NOMO-1 treated with dmso at 0.1 percent for 144 hours (cell line): ENCODE measurements around the gene GLT8D2.

Experiments
- DNase-seq: peaks from one replicate; lab custom pipeline; 2025; ENCODE audit not compliant: unreplicated experiment; lab: John Stamatoyannopoulos, UW

GLT8D2 gene

DNA sequence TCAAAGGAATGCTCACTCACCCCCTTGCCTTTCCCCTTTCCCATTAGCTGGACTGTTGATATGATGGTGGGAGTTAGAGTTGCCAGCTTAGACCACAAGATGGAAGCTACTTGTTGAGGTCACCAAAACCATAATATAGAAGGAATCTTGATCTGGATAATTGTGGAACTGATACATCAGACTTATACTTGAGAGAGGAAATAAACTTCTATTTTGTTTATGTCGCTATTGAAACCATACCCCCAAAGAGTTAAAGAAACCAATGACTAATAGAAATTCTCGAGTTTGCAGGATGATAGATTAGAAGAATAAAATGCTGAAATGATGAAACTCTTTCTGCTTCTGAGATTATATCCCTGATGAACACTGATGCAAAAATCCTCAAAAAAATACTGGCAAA is 46.4 kb downstream of the GLT8D2 start:
- no peak for DNase-seq

DNA sequence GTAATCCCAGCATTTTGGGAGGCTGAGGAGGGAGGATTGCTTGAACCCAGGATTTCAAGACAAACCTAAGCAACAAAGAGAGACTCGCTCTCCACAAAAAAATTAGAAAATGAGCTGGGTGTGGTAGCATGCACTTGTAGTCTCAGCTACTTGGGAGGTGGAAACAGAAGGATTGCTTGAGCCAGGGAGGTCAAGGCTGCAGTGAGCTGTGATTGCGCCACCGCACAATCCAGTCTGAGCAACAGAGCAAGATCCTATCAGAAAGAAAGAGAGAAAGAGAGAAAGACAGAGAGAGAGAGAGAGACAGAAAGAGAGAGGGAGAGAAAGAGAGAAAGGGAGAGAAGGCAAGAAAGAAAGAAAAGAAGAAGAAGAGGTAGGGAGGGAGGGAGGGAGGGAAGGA is 47.3 kb downstream of the GLT8D2 start:
- no peak for DNase-seq

DNA sequence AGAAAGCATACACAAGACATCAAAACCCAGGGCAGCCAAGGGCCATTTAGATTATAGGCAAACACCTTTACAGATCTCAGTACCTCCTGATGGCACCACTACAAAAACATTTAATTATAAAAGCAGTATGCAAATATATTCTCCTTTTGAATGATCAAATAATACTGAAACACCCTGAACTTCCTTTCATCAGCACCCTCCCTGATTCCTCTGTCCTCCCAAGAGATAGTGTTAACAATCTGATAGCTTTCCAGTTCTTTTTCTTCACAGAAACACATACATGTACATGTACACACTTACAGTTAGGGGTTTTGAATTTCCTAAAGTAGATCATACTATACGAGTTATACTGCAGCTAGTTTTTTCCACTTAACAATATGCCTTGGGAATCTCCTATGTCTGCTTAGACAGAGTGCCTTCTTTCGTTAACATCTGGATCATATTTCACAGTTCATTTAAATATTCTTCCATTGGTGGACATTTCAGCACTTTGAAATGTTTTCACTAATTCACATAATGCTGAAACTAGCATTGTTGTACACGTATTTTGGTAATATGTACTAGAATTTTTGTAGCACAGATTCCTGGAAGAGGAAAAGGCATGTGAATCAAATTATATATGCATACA is 49.1 kb downstream of the GLT8D2 start:
- no peak for DNase-seq

DNA sequence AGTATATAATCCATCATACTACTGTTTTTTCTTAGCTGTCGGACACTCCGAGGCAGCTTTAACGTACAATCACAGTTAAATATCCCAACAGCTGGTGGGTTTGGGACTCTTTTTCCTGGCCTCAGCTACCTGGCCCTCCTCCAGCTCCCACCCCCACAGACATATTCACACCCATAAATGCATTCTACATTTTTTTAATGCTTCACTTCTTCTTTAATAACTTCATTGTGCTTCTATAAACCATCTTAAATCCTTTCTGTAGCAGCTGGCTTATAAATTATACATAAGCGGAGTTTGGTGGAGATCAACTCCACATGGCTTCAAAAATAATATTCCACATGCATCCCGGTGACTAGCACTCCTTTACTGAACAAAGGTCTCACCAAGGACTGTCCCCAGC is 51.0 kb downstream of the GLT8D2 start:
- DNase-seq = no peak

DNA sequence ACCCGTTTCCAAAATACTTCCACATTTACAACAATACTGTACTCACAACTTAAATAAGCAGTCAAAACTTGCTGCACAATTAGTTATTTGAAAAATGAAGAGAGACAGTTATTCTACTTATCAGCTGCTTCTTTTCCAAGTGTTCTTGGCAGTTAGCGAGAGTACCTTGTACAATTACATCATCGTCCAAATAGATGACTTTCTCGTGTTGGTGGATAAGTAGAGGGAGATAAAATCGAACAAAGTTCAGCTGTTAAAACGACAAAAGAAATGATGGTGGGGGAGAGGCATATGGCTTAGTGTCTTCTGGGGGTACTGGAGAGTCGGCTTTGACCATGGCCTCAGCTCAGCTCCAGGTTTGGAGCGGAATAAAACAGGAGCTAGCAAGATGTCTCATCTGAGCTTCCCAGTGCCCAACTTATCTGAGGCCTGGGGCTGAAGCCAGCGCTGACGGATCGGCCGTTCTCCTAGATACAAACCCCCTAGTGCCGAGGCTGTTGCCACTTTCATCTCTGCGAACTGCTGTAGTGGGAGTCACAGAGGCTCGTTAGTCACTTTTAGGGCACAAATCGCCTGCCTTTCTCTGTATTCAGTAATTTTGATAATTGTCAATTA is 52.6 kb downstream of the GLT8D2 start:
- DNase-seq = no peak

DNA sequence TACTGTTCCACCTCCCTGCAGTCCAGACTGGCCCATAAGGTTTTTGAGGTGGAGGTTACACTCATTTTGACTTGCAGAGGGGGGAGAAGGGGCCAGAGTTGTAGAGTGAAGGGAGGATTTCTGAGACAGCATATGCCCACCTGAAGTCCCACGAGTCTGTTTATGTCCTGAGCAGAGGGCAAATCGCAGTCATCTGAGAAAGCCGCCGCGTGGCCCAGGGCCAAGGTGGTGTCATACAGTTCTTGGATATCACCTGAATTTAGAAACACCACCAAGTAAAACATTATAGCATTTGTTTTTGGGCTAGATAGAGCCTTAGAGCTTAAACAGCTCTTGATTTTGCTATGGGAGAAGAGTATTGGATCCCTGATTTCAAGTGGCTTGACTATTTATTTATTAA is 53.4 kb downstream of the GLT8D2 start:
- no peak for DNase-seq

DNA sequence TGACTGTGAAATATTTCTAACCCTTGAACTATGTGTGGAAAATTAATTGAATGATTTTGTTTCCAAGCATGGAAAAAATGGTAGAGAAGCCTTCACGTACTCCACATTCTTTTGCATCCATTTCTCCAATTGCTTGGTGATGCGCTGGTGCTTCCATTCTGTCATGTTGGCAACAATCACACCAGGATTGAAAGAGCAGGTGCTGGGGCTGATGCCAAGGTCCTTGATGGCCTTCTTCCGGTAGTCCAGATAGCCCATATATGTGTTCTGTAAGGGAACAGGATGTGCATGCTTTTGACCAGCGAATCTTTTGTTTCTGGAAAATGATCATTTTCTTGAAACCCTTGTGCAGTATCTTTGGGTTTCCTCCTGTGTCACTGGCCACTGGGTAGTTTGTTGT is 55.8 kb downstream of the GLT8D2 start:
- no peak for DNase-seq

DNA sequence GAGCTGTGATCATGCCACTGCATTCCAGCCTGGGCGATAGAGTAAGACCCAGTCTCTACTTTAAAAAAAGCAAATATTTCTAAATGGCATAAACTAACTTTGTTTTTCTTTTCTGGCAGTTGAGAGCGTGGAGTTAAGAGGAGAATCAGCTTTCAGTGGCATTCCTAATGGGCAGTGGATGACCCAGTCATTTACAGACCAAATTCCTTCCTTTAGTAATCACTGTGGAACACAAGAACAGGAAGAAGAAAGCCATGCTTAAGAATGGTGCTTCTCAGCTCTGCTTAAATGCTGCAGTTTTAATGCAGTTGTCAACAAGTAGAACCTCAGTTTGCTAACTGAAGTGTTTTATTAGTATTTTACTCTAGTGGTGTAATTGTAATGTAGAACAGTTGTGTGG is 63.2 kb downstream of the GLT8D2 start:
- no peak for DNase-seq

DNA sequence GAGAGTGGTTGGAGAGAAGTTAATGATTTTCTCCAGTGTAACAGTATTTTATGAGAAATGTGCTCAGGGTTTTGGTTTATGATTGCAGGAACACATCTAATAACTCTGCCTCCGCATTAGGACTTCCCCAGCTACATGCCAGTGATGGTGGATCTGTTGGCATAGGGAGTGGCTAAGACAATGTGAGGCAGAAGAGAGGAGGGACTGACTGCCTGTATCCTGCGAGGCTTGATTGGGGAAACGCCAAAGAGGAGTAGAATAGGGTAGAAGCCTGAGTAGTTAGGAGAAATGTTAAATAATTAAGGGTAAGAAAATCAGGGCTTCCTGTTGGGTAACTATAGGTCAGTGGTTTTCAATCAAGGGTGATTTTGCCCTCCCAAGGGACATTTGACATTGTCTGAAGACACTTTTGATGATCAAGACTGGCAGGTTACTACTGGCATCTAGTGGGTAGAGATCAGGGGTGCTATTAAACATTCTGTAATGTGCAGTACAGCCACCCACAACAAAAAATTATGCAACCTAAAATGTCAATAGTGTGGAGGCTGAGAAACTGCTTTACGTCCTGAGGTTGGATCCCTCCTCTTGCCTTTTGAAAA is 71.5 kb downstream of the GLT8D2 start:
- DNase-seq = no peak

DNA sequence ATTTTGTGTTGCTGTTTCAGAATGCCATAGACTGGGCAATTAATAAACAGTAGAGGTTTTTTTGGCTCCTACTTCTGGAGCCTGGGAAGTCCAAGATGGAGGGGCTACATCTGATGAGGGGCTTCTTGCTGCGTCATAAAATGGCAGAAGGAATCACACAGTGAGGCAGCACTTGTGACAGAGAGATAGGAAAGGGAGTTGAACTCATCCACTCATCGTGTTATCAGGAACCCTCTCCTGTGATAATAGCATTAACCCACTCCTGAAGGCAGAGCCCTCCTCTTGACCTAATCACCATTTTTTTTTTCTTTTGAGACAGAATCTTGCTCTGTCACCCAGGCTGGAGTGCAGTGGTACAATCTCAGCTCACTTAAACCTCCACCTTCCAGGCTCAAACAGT is 74.6 kb downstream of the GLT8D2 start:
- no peak for DNase-seq

DNA sequence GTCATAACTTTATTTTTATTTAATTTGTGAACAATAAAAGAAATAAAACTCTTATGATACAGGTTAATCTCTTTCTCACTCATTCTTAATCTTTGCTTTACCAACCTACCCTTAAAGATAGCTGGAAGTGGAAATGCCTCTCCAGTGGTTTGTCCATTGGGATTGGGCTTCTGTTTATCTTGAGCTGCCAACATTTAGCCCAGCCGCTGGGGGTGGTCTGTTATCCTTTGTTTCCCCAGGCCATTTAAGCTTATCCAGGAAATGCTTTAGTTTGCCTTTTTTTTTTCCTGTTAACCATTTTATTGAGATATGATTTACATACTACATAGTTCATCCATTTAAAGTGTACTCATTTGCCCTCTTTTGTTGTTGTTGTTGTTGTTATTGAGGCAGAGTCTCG is 76.1 kb downstream of the GLT8D2 start:
- DNase-seq = no peak

DNA sequence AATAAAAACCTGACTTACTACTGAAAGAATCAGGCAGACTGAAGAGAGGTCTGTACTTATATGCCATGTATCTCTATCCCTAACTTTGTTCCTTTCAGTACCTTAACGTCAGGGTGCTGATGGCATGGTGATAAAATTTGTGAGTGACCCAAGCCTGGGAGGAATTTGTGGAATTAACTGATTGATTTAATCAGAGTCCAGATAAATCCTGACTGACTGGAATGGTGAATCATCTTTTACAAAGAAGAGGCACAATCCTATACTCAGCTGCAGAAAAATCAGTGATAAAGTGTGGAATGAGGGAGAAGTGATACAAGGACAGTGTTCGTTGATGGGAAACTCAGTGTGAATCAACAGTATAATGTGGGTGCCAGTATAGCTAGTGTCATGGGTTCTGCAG is 80.6 kb downstream of the GLT8D2 start:
- no peak for DNase-seq

DNA sequence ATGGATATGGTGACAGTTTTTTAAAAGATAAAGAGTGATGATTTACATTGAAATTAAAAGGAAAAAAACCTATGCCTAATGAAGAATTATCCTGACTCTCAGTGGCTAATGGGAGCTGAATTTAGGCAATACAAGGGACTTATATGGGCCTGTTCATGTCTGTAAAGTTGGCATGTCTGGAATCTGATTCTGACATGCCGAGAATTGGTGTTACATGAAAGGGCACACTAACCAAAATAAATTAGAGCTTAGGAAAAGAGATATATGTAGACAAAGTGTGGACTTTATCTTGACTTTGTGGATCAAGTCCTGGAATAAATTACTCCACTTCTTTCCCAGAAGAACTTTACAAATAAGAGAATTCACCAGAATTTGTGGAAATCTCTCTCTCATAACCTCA is 83.3 kb downstream of the GLT8D2 start:
- no peak for DNase-seq

DNA sequence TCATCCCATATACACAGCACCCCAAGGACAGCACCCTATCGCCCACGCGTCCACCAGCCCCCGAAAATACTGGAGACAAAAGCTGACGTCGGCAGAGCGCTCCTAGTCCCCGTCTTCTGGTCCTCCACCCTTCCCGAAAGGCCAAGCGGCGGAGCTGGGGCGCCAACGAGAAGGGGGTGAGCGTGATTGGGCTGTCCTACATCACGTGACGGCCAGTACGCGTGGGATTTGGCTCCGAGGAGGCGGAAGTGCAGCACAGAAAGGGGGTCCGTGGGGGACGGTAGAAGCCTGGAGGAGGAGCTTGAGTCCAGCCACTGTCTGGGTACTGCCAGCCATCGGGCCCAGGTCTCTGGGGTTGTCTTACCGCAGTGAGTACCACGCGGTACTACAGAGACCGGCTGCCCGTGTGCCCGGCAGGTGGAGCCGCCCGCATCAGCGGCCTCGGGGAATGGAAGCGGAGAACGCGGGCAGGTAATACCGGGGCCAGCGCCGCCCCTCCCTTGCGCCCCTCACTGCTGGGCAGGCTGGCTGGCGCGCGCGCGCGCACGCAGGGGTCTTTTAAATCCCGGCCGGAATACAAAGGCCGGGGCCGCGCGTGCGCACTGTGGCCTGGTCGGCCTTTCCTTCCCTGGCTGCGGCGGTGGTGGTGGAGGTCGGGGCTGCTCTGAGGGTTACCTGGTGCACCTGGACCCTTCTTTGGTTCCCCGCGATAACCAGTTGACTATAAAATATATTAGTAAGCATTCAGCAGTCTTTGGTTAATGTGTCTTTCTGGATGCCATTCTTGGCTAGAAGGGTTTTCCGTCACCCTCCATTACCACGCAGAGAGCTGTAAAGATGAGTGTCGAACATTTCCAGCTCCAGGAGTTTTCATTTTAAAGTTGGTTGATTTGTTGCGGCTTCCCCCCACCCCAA is 84.1 kb downstream of the GLT8D2 start, which contains the start of gene TDG:
Gene TDG, plus strand, starts transcription at position 283 of the 915 bp plus-strand sequence. Its CDS starts 166 bp downstream, at position 449.
- peak; percentile 99 for DNase-seq

DNA sequence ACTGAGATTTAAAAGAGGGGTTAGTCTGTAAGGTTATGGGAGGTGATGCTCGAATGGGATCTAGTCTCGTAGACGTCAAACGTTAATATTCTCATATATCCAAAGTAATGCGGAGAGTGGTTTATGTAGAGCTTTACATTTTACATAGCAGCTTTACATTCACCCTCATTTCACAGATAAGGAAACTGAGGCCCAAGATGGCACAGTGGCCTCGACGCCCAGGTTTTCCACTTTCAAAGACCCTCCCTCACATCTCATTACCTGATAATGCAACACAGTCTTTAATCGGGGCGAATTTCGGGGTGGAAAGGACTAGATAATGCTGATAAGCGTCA is 84.8 kb downstream of the GLT8D2 start:
- DNase-seq = no peak

DNA sequence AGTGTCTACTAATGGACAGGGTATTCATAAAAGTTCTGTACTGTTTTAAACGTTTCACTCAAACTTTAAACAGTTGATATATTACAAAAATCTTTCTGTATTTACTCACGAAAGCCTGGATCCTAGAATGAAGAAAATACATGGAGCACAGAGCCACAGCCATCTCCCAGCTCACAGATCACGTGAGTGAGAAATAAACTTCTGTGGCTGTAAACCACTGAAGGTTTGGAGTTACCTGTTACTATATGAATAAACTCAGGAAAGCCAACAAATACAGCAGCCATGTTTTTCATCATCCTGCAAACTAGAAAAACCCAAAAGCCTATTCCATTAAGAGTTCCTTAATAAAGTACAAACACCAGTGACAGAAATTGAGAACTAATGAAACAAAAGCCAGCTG is 85.2 kb downstream of the GLT8D2 start:
- no peak for DNase-seq

DNA sequence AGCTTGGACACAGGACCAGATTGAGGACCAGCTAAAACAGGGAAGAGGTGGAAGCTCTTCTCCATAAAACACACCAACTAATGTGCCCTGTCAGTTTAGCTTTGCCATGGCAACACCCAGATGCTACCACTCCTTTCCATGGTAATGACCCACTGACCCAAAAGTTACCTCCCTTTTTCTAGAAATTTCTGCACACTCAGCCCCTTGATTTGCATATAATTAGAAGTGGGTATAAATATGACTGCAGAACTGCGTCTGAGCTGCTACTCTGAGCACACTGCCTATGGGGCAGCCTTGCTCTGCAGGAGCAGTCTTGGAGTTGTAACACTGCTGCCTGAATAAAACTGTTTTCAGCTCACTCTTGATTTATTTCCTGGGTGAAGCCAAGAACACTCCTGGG is 87.5 kb downstream of the GLT8D2 start:
- no peak for DNase-seq

DNA sequence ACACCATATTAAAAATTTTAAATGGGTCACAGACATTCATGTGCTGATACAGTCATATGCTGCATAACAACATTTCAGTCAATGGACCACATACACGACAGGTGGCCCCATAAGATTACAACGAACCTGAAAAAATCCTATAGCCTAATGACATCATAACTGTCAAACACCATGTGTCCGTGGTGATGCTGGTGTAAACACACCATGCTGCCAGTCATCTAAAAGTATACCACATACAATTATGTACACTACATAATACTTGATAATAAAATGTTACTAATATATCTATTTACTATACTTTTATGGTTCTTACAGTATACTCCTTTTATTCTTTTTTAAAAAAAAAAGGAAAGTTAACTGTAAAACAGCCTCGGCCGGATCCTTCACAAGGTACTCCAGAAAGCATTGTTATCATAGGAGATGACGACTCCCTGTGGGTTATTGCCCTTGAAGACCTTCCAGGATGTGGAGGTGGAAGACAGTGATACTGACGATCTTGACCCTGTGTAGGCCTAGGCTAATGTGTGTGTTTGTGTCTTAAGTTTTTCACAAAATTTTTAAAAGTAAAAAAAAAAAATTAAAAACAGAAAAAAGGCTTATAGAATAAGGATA is 89.3 kb downstream of the GLT8D2 start:
- DNase-seq = no peak

DNA sequence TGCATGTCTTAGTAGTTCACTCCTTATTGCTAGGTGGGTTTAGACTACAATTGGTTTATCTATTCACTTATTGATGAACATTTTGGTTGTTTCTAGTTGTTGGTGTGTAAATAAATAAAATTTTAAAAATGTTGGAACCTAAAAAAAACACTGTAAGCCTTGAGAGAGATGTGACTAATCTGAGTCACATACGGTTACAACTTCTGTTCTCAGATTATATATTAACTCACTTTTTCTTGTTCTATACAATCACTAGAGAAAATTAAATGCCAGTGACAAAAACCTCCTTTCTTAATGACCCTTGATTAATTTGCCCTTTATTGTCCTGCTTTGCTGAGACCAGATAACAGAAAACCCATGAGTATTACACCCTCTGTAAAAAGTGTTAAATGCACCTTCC is 91.4 kb downstream of the GLT8D2 start:
- DNase-seq = no peak

DNA sequence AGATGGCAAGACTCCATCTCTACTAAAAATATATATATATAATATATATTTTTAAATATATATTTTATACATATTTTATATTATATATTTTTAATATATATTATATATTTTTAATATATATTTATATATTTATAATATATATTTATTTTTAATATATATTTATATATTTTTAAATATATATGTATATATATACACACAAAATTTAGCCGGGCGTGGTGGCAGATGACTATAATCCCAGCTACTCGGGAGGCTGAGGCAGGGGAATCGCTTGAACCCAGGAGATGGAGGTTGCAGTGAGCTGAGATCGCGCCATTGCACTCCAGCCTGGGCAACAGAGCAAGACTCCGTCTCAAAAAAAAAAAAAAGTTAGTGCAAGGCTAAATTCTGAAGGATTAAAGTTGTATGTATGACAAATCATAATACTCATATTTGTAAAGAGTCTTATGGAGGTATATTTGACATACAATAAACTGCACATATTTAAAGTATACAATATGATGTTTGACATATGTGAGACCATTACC is 92.1 kb downstream of the GLT8D2 start:
- no peak for DNase-seq

DNA sequence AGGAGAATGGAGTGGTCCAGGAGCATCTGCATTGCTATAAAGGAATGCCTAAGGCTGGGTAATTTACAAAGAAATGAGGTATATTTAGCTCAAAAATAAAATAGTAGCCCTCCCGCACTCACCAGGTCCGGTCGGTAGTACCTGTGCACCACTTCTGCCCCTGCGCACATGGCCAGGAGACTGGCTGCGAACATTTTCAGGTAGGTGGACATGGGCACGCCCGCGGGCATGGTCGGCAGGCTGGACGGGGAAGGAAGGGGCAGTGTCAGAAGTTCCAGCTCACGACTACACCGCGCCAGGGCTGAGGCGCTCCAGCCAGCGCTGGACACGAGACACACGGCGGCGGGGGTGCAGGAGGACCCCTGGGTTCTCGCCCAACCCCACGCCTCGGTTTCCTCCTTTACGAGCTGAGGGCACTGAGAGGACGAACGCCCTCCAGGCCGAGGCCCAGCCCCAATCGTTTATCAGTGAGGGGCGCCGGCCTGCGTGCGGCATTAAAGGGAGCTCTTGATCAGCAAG is 93.4 kb downstream of the GLT8D2 start:
- DNase-seq = no peak
